ENCODE measurements around the gene PCDHA9.
"Not testable (repeated sequence)": the region's sequence is repeated elsewhere in the genome, so short reads cannot be mapped to it uniquely, and the experiment has no call there.

Gene PCDHA9

GRCh38 chr5:140876541-140877261, 28.5 kb downstream of the PCDHA9 start:
- not testable (repeated sequence) for DNase-seq (ENCODE audit: low spot score)

GRCh38 chr5:140877262-140877581, 29.0 kb downstream of the PCDHA9 start:
- no peak for DNase-seq (ENCODE audit: low spot score)

GRCh38 chr5:140881889-140882590, 33.9 kb downstream of the PCDHA9 start, which contains the start of gene PCDHA13:
Gene PCDHA13, plus strand, starts transcription at chr5:140882124. Its CDS starts 145 bp downstream, at chr5:140882269.
- DNase-seq (ENCODE audit: low spot score): no peak

GRCh38 chr5:140882591-140882899, 34.4 kb downstream of the PCDHA9 start:
- peak; percentile 59 for DNase-seq (ENCODE audit: low spot score)

- no peak for DNase-seq (ENCODE audit: low spot score)
Measured at GRCh38 chr5:140883373-140883772, 35.2 kb downstream of the PCDHA9 start.

GRCh38 chr5:140883927-140884697, 35.9 kb downstream of the PCDHA9 start:
- no peak for DNase-seq (ENCODE audit: low spot score)
